GM19099 (cell line): ENCODE data around the gene NOTCH1.

Source experiments
- POLR2A ChIP-seq: IDR thresholded peaks from 3 replicates; pipeline ENCODE4 v1.6.1; 2011; ENCODE audit warnings: low read depth; ENCODE audit not compliant: insufficient read length; ENCODE audit errors: extremely low read depth

NOTCH1 gene

GRCh38 chr9:136531904-136532798 lies 13.7 kb downstream of the NOTCH1 start:
- TF ChIP-seq POLR2A = no peak

- TF ChIP-seq POLR2A = no peak
These were observed 14.5 kb downstream of the NOTCH1 start for GRCh38 chr9:136531186-136531903.

GRCh38 chr9:136530461-136531089 lies 15.3 kb downstream of the NOTCH1 start:
- no peak for TF ChIP-seq POLR2A

GRCh38 chr9:136529516-136530460 lies 16.1 kb downstream of the NOTCH1 start:
- TF ChIP-seq POLR2A = no peak

GRCh38 chr9:136528716-136529341 lies 17.0 kb downstream of the NOTCH1 start:
- no peak for TF ChIP-seq POLR2A

GRCh38 chr9:136527721-136528710 lies 17.8 kb downstream of the NOTCH1 start:
- no peak for TF ChIP-seq POLR2A

- no peak for TF ChIP-seq POLR2A
These were observed 18.7 kb downstream of the NOTCH1 start for GRCh38 chr9:136527131-136527530.

GRCh38 chr9:136526625-136527066 lies 19.2 kb downstream of the NOTCH1 start:
- TF ChIP-seq POLR2A = no peak

GRCh38 chr9:136525841-136526499 lies 19.9 kb downstream of the NOTCH1 start:
- TF ChIP-seq POLR2A = no peak

GRCh38 chr9:136525207-136525606 lies 20.6 kb downstream of the NOTCH1 start:
- no peak for TF ChIP-seq POLR2A

GRCh38 chr9:136522314-136523237 lies 23.3 kb downstream of the NOTCH1 start:
- TF ChIP-seq POLR2A = no peak
